ENCODE data around the gene ZBED4.
A peak's percentile ranks its signal among the peaks of the same experiment; 100 is the strongest.

The ZBED4 gene

GRCh38 chr22:49906799-49907290 is 53.2 kb downstream of the ZBED4 start:
- no peak for DNase-seq

DNA sequence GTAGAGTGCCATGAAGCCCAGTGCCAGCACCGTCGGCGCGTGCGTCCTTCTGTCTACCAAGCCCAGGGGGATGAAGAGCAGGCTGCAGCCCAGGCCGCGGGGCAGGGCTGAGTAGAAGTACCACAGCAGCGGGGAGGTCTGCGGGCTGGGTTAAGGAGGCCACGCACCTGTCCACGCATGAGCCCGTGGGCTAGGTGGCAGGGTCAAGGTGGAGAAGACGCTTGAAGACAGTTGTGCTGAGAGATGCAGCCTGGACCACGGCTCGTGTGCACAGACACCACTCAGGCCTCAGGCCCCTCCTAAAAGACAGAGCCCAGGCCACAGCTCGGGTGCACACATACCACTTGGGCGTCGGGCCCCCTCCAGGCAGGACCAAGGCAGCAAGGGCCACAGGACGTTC is 54.2 kb downstream of the ZBED4 start:
- no peak for DNase-seq

DNA sequence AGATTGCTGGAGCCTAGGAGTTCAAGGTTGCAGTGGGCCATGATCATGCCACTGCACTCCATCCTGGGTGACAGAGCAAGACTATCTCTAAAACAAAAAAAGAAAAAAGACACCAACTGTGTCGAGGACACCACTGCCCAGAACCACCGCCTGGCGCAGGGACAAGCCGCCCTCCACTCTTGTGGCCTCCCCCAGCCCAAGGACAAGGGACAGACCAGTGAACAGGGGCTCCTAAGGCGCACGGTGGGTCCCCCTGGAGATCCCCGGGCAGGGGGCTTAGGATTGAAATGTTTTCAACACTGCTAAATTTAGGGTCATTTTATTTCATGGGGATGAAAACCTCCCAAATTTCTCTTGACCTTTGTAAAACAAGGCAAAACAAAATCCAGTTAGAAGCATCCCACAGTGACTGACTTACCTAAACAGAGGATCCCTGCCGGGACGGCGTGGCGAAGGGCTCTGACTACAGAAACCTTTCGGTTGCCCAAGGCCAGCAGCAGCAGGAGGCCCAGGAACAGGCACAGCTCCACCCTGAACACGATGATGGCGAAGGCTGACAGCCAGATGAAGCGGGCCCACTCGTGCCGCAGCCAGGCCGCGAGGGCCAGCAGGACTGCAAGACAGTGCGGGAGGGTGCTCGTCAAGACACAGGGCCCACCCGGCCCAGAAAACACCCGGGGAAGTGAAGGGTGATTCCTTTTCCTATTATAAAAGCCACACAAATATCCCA is 56.0 kb downstream of the ZBED4 start:
- DNase-seq = no peak

- DNase-seq = no peak
Observed at GRCh38 chr22:49910229-49911155, 56.8 kb downstream of the ZBED4 start.

GRCh38 chr22:49911881-49912625 is 58.4 kb downstream of the ZBED4 start:
- DNase-seq = no peak

DNA sequence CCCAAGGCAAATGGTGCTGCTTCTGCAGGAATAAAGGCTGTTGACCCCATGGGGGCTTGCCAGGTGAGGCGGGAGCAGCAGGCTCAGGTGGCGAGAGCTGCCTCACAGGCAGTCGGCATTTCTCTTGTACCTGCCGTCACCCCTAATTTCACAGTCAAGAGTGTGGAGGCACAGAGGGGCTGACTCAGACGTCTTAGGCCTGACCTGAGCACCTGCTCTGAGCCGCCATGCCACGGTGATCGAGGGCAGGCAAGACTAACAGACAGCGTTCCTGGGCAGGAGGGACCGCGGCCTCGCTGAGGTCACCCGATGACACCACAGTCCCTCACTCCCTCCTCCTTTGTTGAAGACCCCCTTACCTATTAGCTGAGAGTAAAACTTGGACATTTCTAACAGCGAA is 59.4 kb downstream of the ZBED4 start:
- DNase-seq = no peak

DNA sequence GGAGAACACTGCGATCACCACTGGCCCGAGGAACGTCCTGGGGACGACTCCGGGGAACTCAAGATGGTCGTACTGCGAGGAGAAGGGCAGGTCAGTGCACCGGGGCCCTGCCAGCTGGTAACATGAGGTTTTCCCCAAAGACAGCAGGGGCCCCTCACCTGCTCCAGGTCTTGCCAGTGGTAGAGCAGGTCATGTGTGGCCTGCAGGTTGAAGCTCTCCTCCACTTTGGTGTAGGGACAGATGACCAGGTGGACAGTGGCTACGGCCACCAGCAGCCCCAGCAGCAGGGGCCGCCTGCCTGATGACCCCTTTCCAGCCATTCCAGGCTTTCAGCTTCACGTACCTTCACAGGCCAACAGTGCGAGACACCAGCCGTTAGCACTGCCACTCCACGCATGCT is 59.8 kb downstream of the ZBED4 start:
- DNase-seq = no peak

GRCh38 chr22:49914256-49914655 is 60.6 kb downstream of the ZBED4 start:
- no peak for DNase-seq

DNA sequence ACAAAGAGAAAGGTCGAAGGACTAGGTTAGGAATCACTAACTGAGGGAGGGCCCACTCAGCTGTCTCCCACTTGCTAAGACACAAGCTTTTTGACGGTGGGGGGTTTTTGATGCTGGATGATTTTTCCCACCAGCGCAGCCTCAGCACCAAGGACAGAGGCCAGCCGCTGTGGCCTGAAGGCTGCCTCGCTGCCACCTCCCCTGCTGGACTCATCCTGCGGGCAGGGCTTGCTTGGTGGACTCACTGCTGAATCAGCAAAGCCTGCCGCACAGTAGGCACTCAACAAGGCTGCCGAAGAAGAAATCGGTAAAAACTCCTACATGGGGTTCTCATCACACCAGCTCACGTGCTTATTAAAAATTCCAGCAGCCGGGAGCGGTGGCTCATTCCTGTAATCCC is 62.0 kb downstream of the ZBED4 start:
- no peak for DNase-seq

DNA sequence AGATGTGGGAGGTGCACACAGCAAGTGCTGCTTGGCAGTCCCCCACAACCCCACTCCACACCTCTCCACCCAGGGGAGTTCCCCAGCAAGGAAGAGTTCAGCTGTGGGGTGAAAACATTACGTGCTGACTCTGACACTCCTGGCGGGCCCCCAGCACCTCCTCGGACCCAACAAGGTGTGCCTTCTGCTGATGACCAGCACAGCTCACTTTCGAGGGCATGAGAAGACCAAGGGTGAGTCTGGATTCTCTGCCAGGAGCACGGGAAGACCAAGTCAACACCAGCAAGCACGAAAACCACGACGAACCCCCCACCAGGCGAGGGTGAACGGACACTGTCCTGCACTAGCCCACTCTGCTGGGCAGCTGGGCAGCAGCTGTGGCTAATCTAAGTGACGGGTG is 63.2 kb downstream of the ZBED4 start:
- DNase-seq = no peak

DNA sequence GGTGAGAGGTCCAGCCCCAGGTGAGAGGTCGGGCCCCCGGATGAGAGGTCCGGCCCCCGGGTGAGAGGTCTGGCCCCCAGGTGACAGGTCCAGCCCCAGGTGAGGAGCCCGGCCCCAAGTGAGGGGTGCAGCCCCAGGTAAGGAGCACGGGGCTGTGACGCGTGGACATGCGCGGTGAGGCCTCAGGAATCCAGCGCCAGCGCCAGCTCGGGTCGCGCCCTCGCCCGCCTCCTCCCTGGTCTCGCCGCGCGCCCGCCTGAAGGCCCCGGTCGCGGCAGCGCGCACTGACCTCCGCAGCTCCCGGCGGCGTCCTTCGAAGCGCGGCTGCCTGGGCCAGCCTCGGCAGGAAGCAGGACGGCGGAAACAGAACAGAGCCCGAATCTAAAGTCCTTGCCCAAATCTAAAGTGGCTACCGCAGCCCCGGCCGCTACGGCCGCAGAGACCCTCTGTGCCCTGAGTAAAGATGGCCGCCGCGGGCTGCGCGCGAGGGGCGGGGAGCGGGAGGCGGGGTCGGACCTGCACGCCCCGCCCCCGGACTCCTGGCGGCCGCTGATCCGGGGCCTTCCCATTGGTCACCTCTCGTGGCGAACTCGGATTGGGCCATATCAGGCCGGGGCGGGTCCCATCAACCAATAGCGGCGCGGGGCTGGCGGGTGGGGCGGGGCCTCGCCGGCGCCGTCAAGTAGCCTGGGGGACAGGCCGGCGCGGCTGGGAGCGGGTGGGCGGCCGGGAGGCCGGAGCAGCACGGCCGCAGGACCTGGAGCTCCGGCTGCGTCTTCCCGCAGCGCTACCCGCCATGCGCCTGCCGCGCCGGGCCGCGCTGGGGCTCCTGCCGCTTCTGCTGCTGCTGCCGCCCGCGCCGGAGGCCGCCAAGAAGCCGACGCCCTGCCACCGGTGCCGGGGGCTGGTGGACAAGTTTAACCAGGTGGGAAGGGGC is 64.6 kb downstream of the ZBED4 start, which contains the start of the genes ALG12 and CRELD2:
TSS of gene ALG12 (minus strand) at position 465 of the 937 bp plus-strand sequence. CDS start 4,673 bp downstream, outside the sequence.
TSS of gene CRELD2 (plus strand) at position 661 of the 937 bp plus-strand sequence. CDS start at position 797, 136 bp downstream.
- peak; percentile 71 for DNase-seq

- no peak for DNase-seq
Observed at GRCh38 chr22:49918911-49919881, 65.6 kb downstream of the ZBED4 start.

GRCh38 chr22:49920859-49921258 is 67.2 kb downstream of the ZBED4 start:
- DNase-seq = no peak

GRCh38 chr22:49921508-49922278 is 68.0 kb downstream of the ZBED4 start:
- DNase-seq = no peak

DNA sequence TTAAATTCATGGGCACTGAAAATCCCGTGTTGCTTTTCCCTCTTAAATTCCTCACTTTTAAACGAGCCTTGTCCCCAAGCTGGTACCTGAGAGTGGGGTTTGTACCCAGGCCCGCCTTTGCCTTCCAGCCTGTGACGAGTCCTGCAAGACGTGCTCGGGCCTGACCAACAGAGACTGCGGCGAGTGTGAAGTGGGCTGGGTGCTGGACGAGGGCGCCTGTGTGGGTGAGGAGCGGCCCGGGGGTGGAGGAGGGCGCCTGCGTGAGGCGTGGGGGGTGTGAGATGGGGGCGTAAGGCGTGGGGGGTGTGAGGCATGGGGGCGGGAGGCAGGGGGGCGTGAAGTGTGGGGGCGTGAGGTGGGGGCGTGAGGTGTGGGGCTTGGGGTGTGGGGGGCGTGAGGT is 68.8 kb downstream of the ZBED4 start:
- DNase-seq = no peak

DNA sequence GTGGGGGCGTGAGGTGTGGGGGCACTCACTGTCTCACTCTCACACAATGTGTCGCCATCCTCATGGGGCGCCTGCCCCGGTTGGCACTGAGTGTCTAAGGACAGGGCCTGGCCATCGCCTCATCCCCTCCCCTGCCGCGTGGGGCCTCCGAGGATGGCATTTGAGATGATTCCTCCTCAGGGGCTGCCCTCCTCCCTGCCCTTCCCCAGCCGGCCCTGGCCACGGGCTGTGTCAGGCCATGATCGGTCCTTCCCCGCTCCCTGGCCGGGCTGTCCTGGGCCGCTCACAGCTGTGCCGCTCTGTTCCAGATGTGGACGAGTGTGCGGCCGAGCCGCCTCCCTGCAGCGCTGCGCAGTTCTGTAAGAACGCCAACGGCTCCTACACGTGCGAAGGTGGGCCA is 69.3 kb downstream of the ZBED4 start:
- no peak for DNase-seq

DNA sequence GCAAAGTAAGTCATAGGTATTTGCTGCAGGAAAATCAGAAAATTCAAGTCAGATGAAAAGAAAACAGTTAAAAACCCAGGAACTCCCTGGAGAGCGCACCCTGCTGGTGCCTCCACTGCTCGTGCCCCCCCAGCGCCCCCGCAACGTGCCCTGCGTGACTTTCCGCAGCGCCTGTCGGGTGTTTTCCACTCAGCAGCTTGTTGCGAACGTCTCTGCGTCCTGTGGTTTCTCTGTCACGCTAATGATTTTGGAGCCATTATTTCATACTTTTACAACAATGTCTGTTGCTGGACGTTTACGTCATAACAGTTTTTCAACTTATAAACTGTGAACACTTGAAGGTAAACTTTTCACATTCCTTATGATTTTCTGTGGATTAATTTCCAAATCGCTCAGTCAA is 69.8 kb downstream of the ZBED4 start:
- no peak for DNase-seq

GRCh38 chr22:49924113-49924833 is 70.6 kb downstream of the ZBED4 start:
- no peak for DNase-seq

GRCh38 chr22:49925525-49926128 is 72.0 kb downstream of the ZBED4 start:
- no peak for DNase-seq
